Colonic mucosa (tissue), 4 donors: Measurements from ENCODE around the gene TMEM258. TPM values are rescaled to one million over a fixed set of nuclear protein-coding genes. Genes with fewer than 3 reads are reported as not detected.

Experiments used
- DNase-seq: peaks from one replicate; pipeline ENCODE4 v3.0.0-alpha.2; 2020
- H3K27ac ChIP-seq: fragments of 200-600 bp; one replicate; pipeline ENCODE4 v1.8.0; 2021
- H3K27me3 ChIP-seq: fragments of 200-600 bp; one replicate; pipeline ENCODE4 v1.8.0; 2021
- H3K36me3 ChIP-seq: fragments of 200-600 bp; one replicate; pipeline ENCODE4 v1.8.0; 2021
- H3K4me1 ChIP-seq: fragments of 200-600 bp; one replicate; pipeline ENCODE4 v1.8.0; 2021; ENCODE audit warnings: mild to moderate bottlenecking
- H3K4me3 ChIP-seq: fragments of 200-600 bp; one replicate; pipeline ENCODE4 v1.8.0; 2021
- H3K9ac ChIP-seq, 2 donors: one replicate each; pipeline ENCODE4 v1.7.0; 2013; ENCODE audit warnings: control low read depth in 2 of 2, low read depth in 2 of 2, low read length in 2 of 2
- H3K9me3 ChIP-seq: fragments of 200-600 bp; one replicate; pipeline ENCODE4 v1.8.0; 2021
- CTCF ChIP-seq: fragments of 200-600 bp; IDR thresholded peaks from one replicate; pipeline ENCODE4 v1.8.0; 2022; ENCODE audit warnings: antibody characterized with exemption, mild to moderate bottlenecking
- intact Hi-C: fragments of 100-400 bp; cut with DNase I; formaldehyde crosslinking; loops from one replicate; pipeline ENCODE4 v1.14.1; 2022
- total RNA-seq, 2 donors: library from RNA; stranded (reverse); fragmentation: NEBNext Ultra II Directional in 1 of 2; extraction: Animal tissue kit (Norgen Biotek cat#: 25700) in 1 of 2; gene quantifications; one replicate each; pipeline ENCODE4 v1.2.1, GENCODE V29; 2021
- donor health status: healthy.
- donor health status: DM: no; HTN: no; CAD: no.
- donor health status: DM: no; HTN: no; CAD: no.

TMEM258 gene
- total RNA-seq, 2 donors from 2014 or later = 119 to 149 TPM

- H3K9me3 ChIP-seq = no peaks in the 10 kb centered on the region
- no peaks in the 10 kb centered on the region for H3K4me1 ChIP-seq
- no peak for DNase-seq
- intact Hi-C loops = no loop called here
- no peak overlapping the region for H3K4me3 ChIP-seq
- no peaks in the 10 kb centered on the region for H3K27me3 ChIP-seq
- peaks cover 3% of the 10 kb centered on the region for H3K36me3 ChIP-seq
- no peak overlapping the region for H3K9ac ChIP-seq
- no peak overlapping the region for H3K27ac ChIP-seq
- TF ChIP-seq CTCF = no peak
Observed at GRCh38 chr11:61783717-61784505, 8.5 kb downstream of the TMEM258 start.

- no peak for TF ChIP-seq CTCF
- Histone ChIP-seq H3K36me3 (peaks cover 3% of the 10 kb centered on the region), H3K9ac (no peak overlapping the region), H3K27me3 (no peaks in the 10 kb centered on the region), H3K9me3 (no peaks in the 10 kb centered on the region), H3K4me1 (no peaks in the 10 kb centered on the region), H3K4me3 (no peak overlapping the region), H3K27ac (no peak overlapping the region)
- DNase-seq = no peak
- intact Hi-C loops = no loop called here
Observed at GRCh38 chr11:61782841-61783240, 9.6 kb downstream of the TMEM258 start.

GRCh38 chr11:61782299-61782698, 10.1 kb downstream of the TMEM258 start:
- no peaks in the 10 kb centered on the region for H3K27me3 ChIP-seq
- no peak for TF ChIP-seq CTCF
- no peaks in the 10 kb centered on the region for H3K9me3 ChIP-seq
- H3K36me3 ChIP-seq = peaks cover 3% of the 10 kb centered on the region
- H3K27ac ChIP-seq = no peak overlapping the region
- intact Hi-C loops = no loop called here
- no peaks in the 10 kb centered on the region for H3K4me1 ChIP-seq
- no peak overlapping the region for H3K9ac ChIP-seq
- H3K4me3 ChIP-seq = no peak overlapping the region
- DNase-seq = no peak

- intact Hi-C loops = no loop called here
- Histone ChIP-seq H3K9ac (no peak overlapping the region), H3K9me3 (no peaks in the 10 kb centered on the region), H3K36me3 (peaks cover 3% of the 10 kb centered on the region), H3K27ac (no peak overlapping the region), H3K4me3 (no peak overlapping the region), H3K4me1 (no peaks in the 10 kb centered on the region), H3K27me3 (no peaks in the 10 kb centered on the region)
- no peak for DNase-seq
- no peak for TF ChIP-seq CTCF
Observed at GRCh38 chr11:61781585-61781984, 10.8 kb downstream of the TMEM258 start.

GRCh38 chr11:61780581-61781162, 11.7 kb downstream of the TMEM258 start:
- Histone ChIP-seq H3K4me1 (no peaks in the 10 kb centered on the region), H3K27ac (no peak overlapping the region), H3K4me3 (no peak overlapping the region), H3K9ac (no peak overlapping the region), H3K27me3 (no peaks in the 10 kb centered on the region), H3K36me3 (no peaks in the 10 kb centered on the region), H3K9me3 (no peaks in the 10 kb centered on the region)
- DNase-seq = no peak
- intact Hi-C loops = no loop called here
- no peak for TF ChIP-seq CTCF
